ENCODE results near the gene HNRNPU.

The HNRNPU gene

DNA sequence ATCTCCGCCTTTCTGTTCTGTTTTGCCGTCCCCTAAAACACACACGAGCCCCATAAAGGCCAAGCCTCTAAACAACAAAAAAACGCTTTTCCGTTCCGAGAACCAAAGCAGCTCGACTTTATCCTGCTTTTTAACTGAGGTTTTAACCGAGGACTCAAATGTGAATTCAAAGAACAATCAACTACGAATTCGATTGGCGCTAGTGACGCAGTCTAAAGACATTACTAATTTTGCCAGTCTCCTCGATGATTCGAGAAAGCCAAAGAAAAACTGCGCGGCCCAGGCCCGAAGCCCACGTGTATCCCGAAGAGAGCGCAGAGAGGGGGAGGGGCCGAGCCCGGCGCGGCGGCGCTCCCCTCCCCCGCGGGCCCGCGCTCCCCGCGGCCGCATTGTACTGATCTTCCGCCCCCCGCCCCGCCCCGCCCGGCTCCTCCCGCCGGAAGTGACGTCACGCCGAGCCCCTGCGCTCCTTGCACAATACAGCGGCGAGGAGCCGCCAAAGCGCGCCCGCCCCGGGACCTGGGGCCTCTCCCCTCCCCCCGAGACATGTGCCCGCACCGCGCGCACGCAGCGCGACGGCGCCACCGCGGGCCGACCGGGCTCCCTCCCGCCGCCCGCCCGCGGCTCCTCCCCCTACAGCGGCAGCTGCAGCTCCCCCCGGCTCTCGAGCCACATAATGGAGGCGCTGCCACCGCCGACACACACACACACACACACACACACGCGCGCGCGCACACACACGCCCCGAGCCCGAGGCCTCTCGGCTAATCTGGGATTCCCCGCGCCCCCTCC is 1.4 kb downstream of the HNRNPU start:
- peak; percentile 76 for DNase-seq

DNA sequence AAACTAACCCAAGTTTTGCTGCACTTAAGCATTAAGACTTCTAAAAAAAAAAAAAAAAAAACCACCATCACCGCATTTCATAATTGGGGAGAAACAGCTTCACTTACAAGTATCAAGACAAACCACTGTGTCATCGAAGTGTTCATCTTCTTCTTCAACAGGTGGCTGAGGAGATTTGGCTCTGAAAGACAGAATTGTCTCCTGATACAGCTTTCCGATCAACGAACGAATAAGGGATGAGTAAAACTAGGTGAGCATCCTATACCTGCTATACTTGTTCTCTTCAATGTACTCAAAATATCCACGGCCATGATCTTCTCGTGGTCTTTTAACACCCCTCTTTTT is 2.0 kb downstream of the HNRNPU start:
- no peak for DNase-seq

GRCh38 chr1:244861683-244862082 is 2.7 kb downstream of the HNRNPU start:
- DNase-seq = no peak

GRCh38 chr1:244860914-244861610 is 3.3 kb downstream of the HNRNPU start:
- no peak for DNase-seq

- DNase-seq = no peak
These were observed 4.3 kb downstream of the HNRNPU start for GRCh38 chr1:244860078-244860477.

DNA sequence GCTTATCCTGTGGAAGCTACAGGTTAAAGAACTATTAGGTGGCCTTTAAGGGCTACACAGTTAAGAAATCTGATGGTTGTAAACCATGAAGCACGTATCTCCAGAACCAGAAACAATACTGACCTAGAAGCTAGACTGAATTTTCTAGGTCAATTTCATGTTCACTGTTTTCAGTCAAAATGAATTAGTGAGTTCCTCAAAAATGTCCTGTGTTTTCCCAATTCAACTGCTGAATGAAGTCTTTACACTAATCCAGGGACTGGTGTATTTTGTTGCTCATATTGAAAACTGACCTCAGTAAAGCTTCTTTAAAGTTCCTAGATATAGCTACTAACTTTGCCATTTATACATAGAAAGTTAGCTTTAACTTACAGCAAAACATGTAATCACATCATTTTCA is 6.0 kb downstream of the HNRNPU start:
- no peak for DNase-seq

- no peak for DNase-seq
These were observed 6.6 kb downstream of the HNRNPU start for GRCh38 chr1:244857761-244858160.

DNA sequence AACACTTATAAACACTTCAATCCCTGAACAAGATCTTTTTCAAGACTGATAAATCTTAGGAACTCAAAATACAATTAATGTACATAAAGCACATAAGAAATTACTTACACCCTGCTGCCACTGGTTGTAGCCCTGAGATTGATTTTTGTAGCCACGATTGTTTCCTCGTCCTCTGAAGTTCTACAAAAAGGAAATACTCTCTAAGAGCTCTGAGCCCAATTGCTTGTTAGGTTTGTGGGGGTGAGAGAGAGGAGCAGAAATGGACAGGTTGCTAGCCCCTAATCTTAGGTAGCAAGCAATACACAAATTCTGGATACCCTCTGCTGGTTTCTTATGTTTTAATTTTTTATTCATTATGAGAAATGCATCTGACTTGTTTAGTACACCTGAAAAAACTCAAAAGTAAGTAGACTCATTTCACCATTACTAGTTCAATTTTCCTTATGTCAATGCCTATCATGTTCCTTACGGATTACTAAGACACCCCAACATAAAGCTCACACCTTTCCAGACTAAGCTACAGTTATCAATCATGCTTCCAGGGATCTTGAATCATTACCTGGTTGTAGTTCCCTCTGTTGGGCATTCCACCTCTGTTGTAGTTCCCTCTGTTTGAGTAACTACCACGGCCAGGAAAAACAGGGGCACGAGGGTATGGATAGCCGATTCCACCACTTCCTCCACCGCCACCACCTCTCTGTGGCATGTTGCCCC is 9.3 kb downstream of the HNRNPU start:
- DNase-seq = no peak

DNA sequence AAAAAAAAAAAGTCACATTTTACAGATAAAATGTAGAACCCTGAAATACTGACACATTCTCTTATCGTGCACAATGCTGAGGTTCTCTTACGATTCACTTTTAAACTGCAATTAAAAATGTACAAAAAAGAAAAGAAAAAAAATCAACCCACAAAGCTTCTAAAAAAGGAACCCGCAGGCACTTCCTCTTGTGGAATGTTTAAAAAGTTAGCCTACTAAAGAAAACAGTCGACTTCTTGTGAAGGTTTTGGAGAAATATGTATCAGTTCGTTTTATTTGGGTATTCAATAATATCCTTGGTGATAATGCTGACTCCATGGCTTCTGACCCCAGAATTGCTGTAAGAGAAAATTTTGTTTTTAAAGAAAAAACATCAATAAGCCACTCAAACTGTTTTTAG is 10.2 kb downstream of the HNRNPU start:
- DNase-seq = no peak

DNA sequence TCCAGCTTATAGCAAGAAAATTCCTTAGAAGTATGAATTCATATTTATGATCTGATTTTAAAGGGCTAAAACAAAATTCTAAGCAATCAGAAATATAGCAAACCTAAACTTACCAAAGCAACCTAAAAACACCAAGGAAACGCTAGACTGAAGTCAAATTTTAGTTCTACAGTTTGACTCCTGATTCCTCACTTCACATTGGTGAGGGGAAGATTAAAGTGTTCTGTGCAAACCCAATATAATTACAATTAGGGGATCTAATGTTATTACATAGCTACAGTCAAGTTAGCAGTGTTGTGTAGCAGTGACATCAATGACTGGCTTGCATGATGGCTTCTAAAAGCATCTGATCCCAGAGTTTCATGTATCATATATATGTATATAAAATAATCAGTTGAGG is 11.6 kb downstream of the HNRNPU start:
- no peak for DNase-seq

DNA sequence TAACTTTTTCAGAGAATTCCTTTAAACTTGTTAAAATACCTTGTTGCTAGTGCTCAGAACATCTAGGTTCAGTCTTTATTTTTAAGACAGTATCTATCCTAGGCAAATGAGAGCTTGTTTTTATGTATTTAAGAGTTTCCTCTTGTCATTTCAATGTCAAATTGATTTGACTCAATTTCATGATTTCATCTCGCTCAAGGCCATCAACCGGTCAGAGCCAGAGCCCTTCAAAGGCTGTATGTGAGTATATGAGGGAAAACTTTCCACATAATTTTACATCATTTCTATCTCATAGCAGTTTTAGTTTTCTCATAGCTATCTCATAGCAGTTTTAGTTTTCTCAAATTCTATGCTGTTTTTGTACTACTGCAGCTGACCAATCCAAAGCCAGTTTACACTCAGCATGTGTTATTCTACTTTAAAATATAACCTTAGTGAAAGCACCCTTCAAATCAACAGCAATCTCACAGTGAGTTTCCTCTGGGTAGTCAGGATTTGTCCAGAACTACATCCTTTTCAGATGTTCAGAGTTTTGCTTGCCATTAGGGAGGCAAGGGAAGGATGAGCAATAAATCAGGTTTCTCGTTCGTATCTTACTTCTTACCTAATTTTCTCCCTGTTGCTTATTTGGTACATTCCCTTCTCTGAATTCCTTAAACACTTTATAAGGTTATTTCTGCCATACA is 12.7 kb downstream of the HNRNPU start:
- no peak for DNase-seq

DNA sequence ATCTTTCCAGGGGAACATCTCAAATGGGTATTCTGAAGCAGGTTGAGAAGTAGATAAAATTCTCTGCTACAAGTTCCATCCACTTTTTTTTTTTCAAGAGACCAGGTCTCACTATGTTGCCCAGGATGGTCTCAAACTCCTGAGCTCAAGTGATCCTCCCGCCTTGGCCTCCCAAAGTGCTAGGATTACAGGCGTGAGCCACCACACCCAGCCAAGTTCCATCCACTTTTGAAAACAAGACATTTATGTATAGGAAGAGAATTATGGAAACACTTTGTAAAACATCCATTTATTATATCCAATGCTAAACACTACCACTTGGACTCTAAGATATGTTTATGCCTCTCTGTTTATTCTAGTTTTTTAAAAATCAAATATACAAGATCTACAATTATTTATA is 13.4 kb downstream of the HNRNPU start:
- DNase-seq = no peak

GRCh38 chr1:244850099-244850852 is 14.1 kb downstream of the HNRNPU start:
- DNase-seq = no peak

- DNase-seq = no peak
These were observed 15.0 kb downstream of the HNRNPU start for GRCh38 chr1:244849189-244849866.

- DNase-seq = no peak
These were observed 17.7 kb downstream of the HNRNPU start for GRCh38 chr1:244846653-244847052.

DNA sequence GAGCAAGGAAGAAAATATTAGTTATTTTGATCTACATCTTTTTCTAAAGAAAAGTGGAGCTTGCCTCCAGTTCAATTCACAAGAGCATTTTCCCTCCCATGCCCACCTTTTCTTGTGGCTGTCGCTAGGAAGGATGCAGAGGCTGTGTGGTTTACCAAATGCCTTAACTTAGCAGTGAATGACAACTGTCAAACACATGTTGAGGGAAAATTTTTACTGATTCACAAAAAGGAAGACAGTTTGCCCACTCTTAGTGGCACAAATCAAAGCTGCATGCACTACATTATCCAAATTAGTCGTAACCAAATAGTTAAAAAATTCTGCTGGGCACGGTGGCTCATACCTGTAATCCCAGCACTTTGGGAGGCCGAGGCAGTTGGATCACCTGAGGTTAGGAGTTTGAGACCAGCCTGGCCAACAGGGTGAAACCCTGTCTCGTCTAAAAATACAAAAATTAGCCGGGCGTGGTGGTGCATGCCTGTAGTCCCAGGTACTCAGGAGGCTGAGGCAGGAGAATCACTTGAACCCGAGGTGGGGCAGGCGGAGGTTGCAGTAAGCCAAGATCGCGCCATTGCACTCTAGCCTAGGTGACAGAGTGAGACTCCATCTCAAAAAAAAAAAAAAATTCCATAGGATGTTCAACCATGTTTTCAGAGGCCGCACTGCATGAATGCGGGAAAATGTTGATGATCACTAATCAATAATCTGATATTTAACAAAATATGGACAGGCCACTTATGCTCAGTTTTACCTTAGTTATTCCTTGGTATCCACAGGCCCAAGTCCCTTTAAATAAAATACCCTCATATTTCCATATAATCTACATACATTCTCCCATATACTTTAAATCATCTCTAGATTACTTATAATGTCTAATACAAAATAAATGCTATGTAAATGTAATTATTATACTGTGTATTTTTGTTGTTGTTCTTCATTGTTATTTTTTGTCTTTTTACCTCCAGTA is 19.9 kb downstream of the HNRNPU start:
- DNase-seq = no peak

GRCh38 chr1:244843148-244843978 is 21.0 kb downstream of the HNRNPU start:
- DNase-seq = no peak

- no peak for DNase-seq
These were observed 22.9 kb downstream of the HNRNPU start for GRCh38 chr1:244841273-244841927.

- no peak for DNase-seq
These were observed 24.0 kb downstream of the HNRNPU start for GRCh38 chr1:244840219-244840794.

Data from 8988T (cell line).